A673 (cell line): Measurements from ENCODE around the gene KRTAP10-8. TPM values are rescaled to one million over a fixed set of nuclear protein-coding genes. Genes with fewer than 3 reads are reported as not detected.
"Not testable (repeated sequence)": the region's sequence is repeated elsewhere in the genome, so short reads cannot be mapped to it uniquely, and the experiment has no call there.

Source experiments
- BruUV-seq: library from RNA; stranded (reverse); fragments of 400-500 nt; replicated peaks from 2 replicates; lab custom pipeline; 2021; lab: Mats Ljungman, UMichigan
- CTCF ChIA-PET: fragments of 300-600 bp; sonication (Branson Sonifier 250); formaldehyde crosslinking; loops from one replicate; lab custom pipeline; 2022; ENCODE audit warnings: antibody characterized with exemption; lab: Charles Lee
- POLR2A ChIA-PET: fragments of 300-600 bp; sonication (Branson Sonifier 250); formaldehyde crosslinking; loops from one replicate; lab custom pipeline; 2022; ENCODE audit warnings: antibody characterized with exemption; ENCODE audit not compliant: low non-redundant PET; lab: Charles Lee
- DNase-seq: peaks from one replicate; pipeline ENCODE4 v3.0.0-alpha.2; 2015; ENCODE audit warnings: low spot score
- H3K27ac ChIP-seq: fragments of 200-600 bp; sonication (generic); 2 replicates; pipeline ENCODE4 v1.5.1; 2016; ENCODE audit warnings: mixed run types, low read depth, mild to moderate bottlenecking, mixed read lengths, antibody characterized with exemption, low read length; ENCODE audit not compliant: poor library complexity, severe bottlenecking
- H3K27me3 ChIP-seq: fragments of 200-600 bp; sonication (generic); replicated peaks from 2 replicates; pipeline ENCODE4 v1.6.1; 2017; ENCODE audit warnings: mixed run types, low read depth, mild to moderate bottlenecking, mixed read lengths, antibody characterized with exemption, low read length; ENCODE audit not compliant: insufficient read depth, poor library complexity
- H3K36me3 ChIP-seq: fragments of 200-600 bp; sonication (generic); 2 replicates; pipeline ENCODE4 v1.6.1; 2016; ENCODE audit warnings: mixed run types, mild to moderate bottlenecking, mixed read lengths, antibody characterized with exemption, low read length; ENCODE audit not compliant: insufficient read depth, poor library complexity, severe bottlenecking
- H3K4me1 ChIP-seq: fragments of 200-600 bp; sonication (generic); 2 replicates; pipeline ENCODE4 v1.6.1; 2017; ENCODE audit warnings: mixed run types, mild to moderate bottlenecking, mixed read lengths, antibody characterized with exemption, low read length; ENCODE audit not compliant: insufficient read depth, poor library complexity, severe bottlenecking
- H3K4me3 ChIP-seq: fragments of 200-600 bp; sonication (generic); 2 replicates; pipeline ENCODE4 v1.5.1; 2016; ENCODE audit warnings: low read depth, mixed run types, mild to moderate bottlenecking, mixed read lengths, low read length; ENCODE audit not compliant: poor library complexity, severe bottlenecking
- H3K9me3 ChIP-seq: fragments of 200-600 bp; sonication (generic); 2 replicates; pipeline ENCODE4 v1.6.1; 2016; ENCODE audit warnings: mixed run types, low read depth, mild to moderate bottlenecking, mixed read lengths, antibody characterized with exemption, low read length; ENCODE audit not compliant: poor library complexity, severe bottlenecking
- CTCF ChIP-seq: fragments of 300-800, 200-600 bp; sonication (generic); conservative IDR thresholded peaks from 2 replicates; pipeline ENCODE4 v1.5.1; 2017; ENCODE audit warnings: low read depth, mild to moderate bottlenecking, antibody characterized with exemption, low read length, moderate library complexity, mixed read lengths
- EZH2 ChIP-seq: fragments of 200-600 bp; sonication (generic); IDR thresholded peaks from 2 replicates; pipeline ENCODE4 v1.6.1; 2017; ENCODE audit warnings: borderline replicate concordance, low read depth, mild to moderate bottlenecking, mixed read lengths, antibody characterized with exemption, low read length; ENCODE audit not compliant: poor library complexity, severe bottlenecking
- intact Hi-C: fragments of 100-400 bp; cut with micrococcal nuclease; formaldehyde crosslinking; loops from one replicate; pipeline ENCODE4 v1.10.0; 2022; ENCODE audit not compliant: unreplicated experiment
- total RNA-seq: library from RNA; stranded (reverse); gene quantifications from 2 replicates; pipeline ENCODE4 v1.2.3, GENCODE V29; 2021

KRTAP10-8 gene
- total RNA-seq, 1 experiment from 2014 or later: not detected

- Histone ChIP-seq H3K9me3 (peaks cover 9% of the 10 kb centered on the region), H3K27ac (no peak overlapping the region), H3K4me1 (no peaks in the 10 kb centered on the region), H3K27me3 (no peaks in the 10 kb centered on the region), H3K4me3 (no peak overlapping the region), H3K36me3 (no peaks in the 10 kb centered on the region)
- intact Hi-C loops: no loop called here
- DNase-seq: no peak
- ChIA-PET CTCF (no interaction called here), POLR2A (no interaction called here)
- no TSS peak for BruUV-seq
- TF ChIP-seq CTCF (no peak), EZH2 (no peak)
These were observed 24.5 kb downstream of the KRTAP10-8 start for GRCh38 chr21:44636209-44637017.

- ChIA-PET POLR2A (no interaction called here), CTCF (no interaction called here)
- no peak for DNase-seq
- Histone ChIP-seq H3K27ac (no peak within 1 kb of the TSS), H3K4me3 (no peak within 1 kb of the TSS), H3K4me1 (no peaks in the 10 kb centered on the region), H3K36me3 (no peaks in the 10 kb centered on the region), H3K27me3 (no peaks in the 10 kb centered on the region), H3K9me3 (peaks cover 2% of the 10 kb centered on the region)
- TF ChIP-seq CTCF (no peak), EZH2 (no peak)
- intact Hi-C loops: no loop called here
- BruUV-seq: no TSS peak
These were observed 25.4 kb downstream of the KRTAP10-8 start, which contains the start of gene KRTAP10-10 for GRCh38 chr21:44637018-44637850. Gene KRTAP10-10, plus strand, starts transcription at chr21:44637356. Its CDS starts 62 bp downstream, at chr21:44637418.

GRCh38 chr21:44637851-44638348 lies 26.0 kb downstream of the KRTAP10-8 start:
- intact Hi-C loops, BruUV-seq: not testable (repeated sequence)

GRCh38 chr21:44638506-44639330 lies 26.8 kb downstream of the KRTAP10-8 start:
- H3K27ac ChIP-seq, H3K4me1 ChIP-seq, BruUV-seq, H3K27me3 ChIP-seq, DNase-seq, H3K4me3 ChIP-seq, H3K9me3 ChIP-seq, CTCF ChIA-PET, intact Hi-C loops, POLR2A ChIA-PET, H3K36me3 ChIP-seq: not testable (repeated sequence)

More at GRCh38 chr21:44637851-44638348, 26.0 kb downstream of the KRTAP10-8 start:
- H3K9me3 ChIP-seq, H3K4me3 ChIP-seq, H3K27ac ChIP-seq, DNase-seq, H3K36me3 ChIP-seq, H3K27me3 ChIP-seq, H3K4me1 ChIP-seq, CTCF ChIA-PET, POLR2A ChIA-PET: not testable (repeated sequence)
